NCI-H2227 (cell line): Measurements from ENCODE around the gene SLC35E2B.

ENCODE experiments used
- DNase-seq: peaks from one replicate; lab custom pipeline; 2025; ENCODE audit not compliant: unreplicated experiment; lab: John Stamatoyannopoulos, UW

The SLC35E2B gene

GRCh38 chr1:1615256-1616044 lies 77.1 kb downstream of the SLC35E2B start, which contains the start of gene MIB2:
Gene MIB2 (plus strand): TSS chr1:1615500. CDS start chr1:1623453, 7,953 bp downstream.
- DNase-seq: peak; percentile 99

GRCh38 chr1:1614954-1615255 lies 77.7 kb downstream of the SLC35E2B start:
- DNase-seq: no peak

- DNase-seq: peak; percentile 50
Observed at GRCh38 chr1:1614204-1614953, 78.2 kb downstream of the SLC35E2B start.

DNA sequence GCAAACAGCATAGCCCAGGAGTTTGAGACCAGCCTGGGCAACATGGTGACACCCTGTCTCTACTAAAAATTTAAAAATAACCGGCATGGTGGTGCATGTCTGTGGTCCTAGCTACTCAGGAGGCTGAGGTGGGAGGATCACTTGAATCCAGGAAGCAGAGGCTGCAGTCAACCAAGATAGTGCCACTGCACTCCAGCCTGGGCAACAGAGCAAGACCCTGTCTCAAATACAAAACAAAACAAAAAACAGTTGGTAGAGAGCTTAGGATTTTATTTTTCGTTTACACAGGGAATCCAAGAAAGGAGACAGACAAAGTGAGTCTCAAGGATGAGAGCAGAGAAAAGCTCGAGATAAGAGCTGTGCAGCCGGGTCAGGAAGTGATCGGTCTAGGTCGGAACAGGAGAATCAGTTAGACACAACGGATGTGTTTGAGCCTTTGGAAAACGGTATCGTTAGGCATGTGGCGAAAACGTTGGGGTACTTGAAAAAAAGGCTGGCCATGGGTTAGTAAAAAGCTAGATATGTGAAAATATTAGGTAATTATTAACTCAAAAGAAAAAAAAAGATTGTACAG lies 79.0 kb downstream of the SLC35E2B start:
- no peak for DNase-seq

GRCh38 chr1:1612104-1612400 lies 80.5 kb downstream of the SLC35E2B start:
- DNase-seq: no peak

DNA sequence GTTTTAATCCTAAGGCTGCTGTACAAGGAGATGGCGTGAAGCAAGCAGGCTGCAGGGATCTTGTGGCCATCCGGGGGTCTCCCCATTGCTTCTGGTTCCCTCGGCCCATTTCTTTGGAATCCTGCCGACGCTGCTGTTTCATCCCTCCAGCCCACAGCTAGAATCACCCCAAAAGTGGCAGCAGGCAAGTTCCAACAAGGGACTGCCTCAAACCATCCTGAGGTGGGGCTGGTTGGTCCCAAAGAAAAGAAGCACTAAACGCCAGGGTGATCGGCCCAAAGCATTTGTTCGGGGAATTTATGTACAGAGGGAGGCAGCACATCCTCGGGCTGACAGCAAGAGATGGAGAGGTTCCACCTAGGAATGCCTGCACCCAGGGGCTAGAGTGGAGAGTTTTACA lies 81.8 kb downstream of the SLC35E2B start:
- no peak for DNase-seq

DNA sequence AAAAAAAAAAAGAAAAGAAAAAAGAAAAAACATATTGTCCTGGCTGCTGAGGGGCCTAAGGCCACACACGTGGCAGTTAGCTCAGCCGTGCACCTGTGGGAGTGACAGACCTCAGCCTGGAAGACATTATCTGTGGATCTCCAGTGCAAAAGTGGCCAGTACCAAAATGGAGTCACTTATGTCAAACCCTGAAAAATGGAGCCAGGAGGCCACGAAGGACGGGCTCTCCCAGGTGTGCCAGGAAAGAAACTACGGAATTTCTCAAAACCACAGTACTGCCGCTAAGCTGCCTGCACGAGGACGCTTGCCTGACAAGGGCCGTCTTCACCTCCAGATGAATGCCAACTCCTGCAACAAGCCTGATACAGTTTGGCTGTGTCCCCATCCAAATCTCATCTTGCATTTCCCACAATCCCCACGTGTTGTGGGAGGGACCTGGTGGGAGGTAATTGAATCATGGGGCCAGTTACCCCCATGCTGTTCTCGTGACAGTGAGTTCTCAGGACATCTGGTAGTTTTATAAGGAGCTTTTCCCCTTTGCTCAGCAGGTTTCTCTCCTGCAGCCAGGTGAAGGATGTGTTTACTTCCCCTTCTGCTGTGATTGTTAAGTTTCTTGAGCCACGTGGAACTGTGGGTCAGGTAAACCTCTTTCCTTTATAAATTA lies 82.6 kb downstream of the SLC35E2B start:
- no peak for DNase-seq
